ENCODE results near the gene GPR153. TPM values are rescaled to one million over a fixed set of nuclear protein-coding genes. Genes with fewer than 3 reads are reported as not detected.
A peak's percentile ranks its signal among the peaks of the same experiment; 100 is the strongest.

The GPR153 gene
- total and polyA plus RNA-seq, 2 of the 8 experiments (the other 6 are each of a cell fraction or from before 2014, with no cell fraction given) = 5.7 to 8.1 TPM

DNA sequence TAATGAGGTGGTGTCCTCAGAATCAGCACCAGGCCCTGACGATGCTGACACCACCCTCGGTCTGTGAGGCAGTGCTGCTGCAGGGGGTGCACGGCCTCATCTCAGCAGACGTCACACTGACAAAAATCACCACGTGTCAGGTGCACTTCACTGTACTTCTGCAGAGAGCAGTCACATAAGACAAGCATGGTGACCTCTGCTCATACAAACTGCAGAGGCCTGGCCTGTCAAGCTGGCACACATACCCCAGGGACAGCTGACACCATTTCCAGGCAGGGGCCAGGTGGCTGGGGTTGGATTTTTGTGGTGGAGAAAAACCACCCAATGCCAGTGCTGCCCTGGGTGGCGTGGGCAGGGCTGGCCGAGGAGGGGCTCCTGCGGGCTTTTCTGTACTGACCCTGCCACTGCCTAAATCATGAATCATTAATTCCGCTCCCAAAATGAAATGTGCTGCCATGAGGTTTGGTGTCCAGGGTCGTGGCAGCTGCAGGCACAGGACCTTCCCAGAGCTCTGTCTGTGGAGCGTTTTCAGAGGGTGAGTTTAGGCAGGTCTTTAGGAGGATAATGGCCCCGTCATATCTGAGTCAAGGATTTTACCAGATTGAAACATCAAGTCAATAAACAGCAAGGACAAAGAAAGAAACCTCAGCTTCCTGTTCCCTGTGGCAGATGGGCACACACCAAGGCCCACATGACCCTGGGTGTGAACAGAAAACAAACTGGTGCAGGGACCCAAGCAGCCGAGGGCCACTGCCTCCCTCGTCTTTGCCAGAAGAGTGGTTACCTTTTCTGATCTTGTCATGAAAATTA, 33.4 kb upstream of the GPR153 start:
- 90% methylated on average over 11 of the region's 14 CpGs; no CpG with 5 or more reads in 1 of the 2 experiments for WGBS, 2 experiments (ENCODE audit: extremely low coverage in 1 of 2, insufficient coverage in 1 of 2, insufficient read length in 1 of 2, insufficient replicate concordance in 2 of 2, low coverage in 1 of 2, low lambda C conversion rate in 2 of 2, missing lambda C conversion rate in 1 of 2)
- Histone ChIP-seq H2BK5ac (ENCODE audit: low read depth, low read length) (no peak overlapping the region; the same call in 1 of the 2 replicates), H3K79me2 (ENCODE audit: control insufficient read depth in 1 of 2, insufficient read depth in 2 of 2, low read length in 2 of 2) (no peaks in the 10 kb centered on the region), H3K14ac (ENCODE audit: insufficient read length) (no peak overlapping the region), H3K23me2 (ENCODE audit: low read depth, low read length) (no peaks in the 10 kb centered on the region), H3K27me3 (replicated peaks in 1 of 4; ENCODE audit: control insufficient read depth in 3 of 4, extremely low read depth in 1 of 4, insufficient read depth in 3 of 4, low read length in 3 of 4) (no peaks in the 10 kb centered on the region), H2AFZ (ENCODE audit: low read length) (no peak overlapping the region), H3K79me1 (ENCODE audit: low read depth, low read length) (no peaks in the 10 kb centered on the region), H2BK12ac (ENCODE audit: low read depth, low read length) (no peak overlapping the region), H3K23ac (ENCODE audit: insufficient read length) (no peak overlapping the region), H4K5ac (ENCODE audit: insufficient read length, low read depth, low read length) (no peak overlapping the region), H3K9ac (replicated peaks in 1 of 4; ENCODE audit: extremely low read depth in 1 of 4, low read depth in 3 of 4, low read length in 3 of 4) (no peak overlapping the region), H4K20me1 (replicated peaks in 1 of 2; ENCODE audit: control insufficient read depth in 1 of 2, insufficient read depth in 2 of 2, low read length in 2 of 2) (peaks cover 0 to 6% of the 10 kb centered on the region in 2 experiments), H2AK5ac (ENCODE audit: low read depth, low read length) (no peak overlapping the region), H3K4me3 (ENCODE audit: extremely low read depth in 1 of 4, insufficient read depth in 2 of 4, low read depth in 3 of 4, low read length in 4 of 4) (no peak overlapping the region), H3K56ac (replicated peaks; ENCODE audit: insufficient read length, low read depth, low read length) (no peak overlapping the region), H3K4me2 (ENCODE audit: insufficient read depth in 1 of 2, low read depth in 2 of 2, low read length in 2 of 2) (no peak overlapping the region), H3K36me3 (ENCODE audit: control insufficient read depth in 2 of 4, insufficient read depth in 4 of 4, low read length in 3 of 4) (peaks cover 5 to 12% (median 8%) of the 10 kb centered on the region in 4 experiments; a peak in 4 of 8 replicates), H3K4ac (replicated peaks; ENCODE audit: insufficient read length, low read depth, low read length) (no peak overlapping the region), H3K4me1 (replicated peaks in 1 of 4; ENCODE audit: control insufficient read depth in 3 of 4, insufficient read depth in 4 of 4, low read length in 3 of 4) (no peaks in the 10 kb centered on the region), H3K9me3 (ENCODE audit: insufficient read depth in 2 of 2, low read depth in 1 of 2, low read length in 1 of 2) (no peaks in the 10 kb centered on the region), H4K91ac (replicated peaks; ENCODE audit: insufficient read length, low read length) (no peak overlapping the region), H2BK20ac (ENCODE audit: low read length) (0 out of 2 replicates have a peak overlapping the region, but pooled peaks have one; percentile 7), H2BK120ac (replicated peaks; ENCODE audit: low read depth, low read length) (no peak overlapping the region), H2BK15ac (ENCODE audit: low read length) (no peak overlapping the region), H4K8ac (ENCODE audit: extremely low read depth, insufficient read depth, low read length) (no peak overlapping the region), H3K18ac (ENCODE audit: extremely low read depth, low read length) (no peak overlapping the region), H3K27ac (ENCODE audit: low read depth, low read length) (no peak overlapping the region)
- POLR2A ChIA-PET (ENCODE audit: partially characterized antibody) = no interaction called here
- FAIRE-seq (no peak), DNase-seq (ENCODE audit: low read depth in 1 of 2, low spot score in 2 of 2) (no peak)
- TF ChIP-seq SUZ12 (IDR thresholded peaks at IDR 0.05; ENCODE audit: low read length) (0 out of 2 replicates have a peak, but pooled peaks have one; percentile 10), EZH2 (IDR thresholded peaks at IDR 0.05; ENCODE audit: low read depth, low read length, severe bottlenecking) (no peak)
- CTCF ChIA-PET (ENCODE audit: partially characterized antibody) = interaction anchor here (0.9 to 4.7 kb wide), 7 partner anchors 19 to 89 kb away, joined by 3 to 14 read pairs (median 4); no protein-coding TSS in a partner anchor

Data from H1 (cell line).